Measurements from ENCODE around the gene DLGAP1.

Gene DLGAP1

GRCh38 chr18:3450799-3451182, 1004.3 kb downstream of the DLGAP1 start:
- no peak for DNase-seq (ENCODE audit: low spot score)

GRCh38 chr18:3450012-3450798, 1004.9 kb downstream of the DLGAP1 start, which contains the start of gene TGIF1:
Gene TGIF1, plus strand, starts transcription at chr18:3450172. Its CDS starts 318 bp downstream, at chr18:3450490.
- peak; percentile 76 for DNase-seq (ENCODE audit: low spot score)

- DNase-seq (ENCODE audit: low spot score) = no peak
Measured at GRCh38 chr18:3449512-3450011, 1005.5 kb downstream of the DLGAP1 start.

GRCh38 chr18:3448838-3449511, 1006.1 kb downstream of the DLGAP1 start:
- peak; percentile 81 for DNase-seq (ENCODE audit: low spot score)

GRCh38 chr18:3447895-3448837, 1006.9 kb downstream of the DLGAP1 start:
- DNase-seq (ENCODE audit: low spot score) = peak; percentile 96

- DNase-seq (ENCODE audit: low spot score) = no peak
Measured at GRCh38 chr18:3447068-3447894, 1007.8 kb downstream of the DLGAP1 start.

Data from globus pallidus (tissue), 1 donor.